GM20000 (cell line): ENCODE data around the gene BTBD2.

ENCODE experiments used
- DNase-seq: peaks from one replicate; pipeline ENCODE4 v3.0.0; 2012; ENCODE audit warnings: low spot score
- CTCF ChIP-seq: IDR thresholded peaks from 2 replicates; pipeline ENCODE4 v1.5.1; 2012; ENCODE audit warnings: mild to moderate bottlenecking, control low read depth; ENCODE audit errors: extremely low read depth, missing control alignments

Gene BTBD2

GRCh38 chr19:2044709-2045500 is 29.4 kb upstream of the BTBD2 start:
- DNase-seq: no peak
- no peak for TF ChIP-seq CTCF

GRCh38 chr19:2043961-2044708 is 28.6 kb upstream of the BTBD2 start:
- DNase-seq: no peak
- TF ChIP-seq CTCF: no peak

- no peak for TF ChIP-seq CTCF
- DNase-seq: no peak
Measured at GRCh38 chr19:2043251-2043641, 27.7 kb upstream of the BTBD2 start.

- no peak for TF ChIP-seq CTCF
- DNase-seq: no peak
Measured at GRCh38 chr19:2042485-2043250, 27.2 kb upstream of the BTBD2 start.

- peak; percentile 100 for DNase-seq
Measured at GRCh38 chr19:2041683-2042484, 26.4 kb upstream of the BTBD2 start.

GRCh38 chr19:2041433-2041682 is 25.8 kb upstream of the BTBD2 start:
- no peak for TF ChIP-seq CTCF

More at GRCh38 chr19:2041683-2042484, 26.4 kb upstream of the BTBD2 start:
- no peak for TF ChIP-seq CTCF

More at GRCh38 chr19:2041433-2041682, 25.8 kb upstream of the BTBD2 start:
- DNase-seq: no peak
